HG03175 (cell line): Measurements from ENCODE around the gene SERP2.

Source experiments
- ATAC-seq: cut with Tn5 transposase; IDR thresholded peaks from one replicate; pipeline ENCODE4 v1.9.1; 2021; ENCODE audit warnings: mild to moderate bottlenecking, moderate library complexity; ENCODE audit not compliant: unreplicated experiment

SERP2 gene

DNA sequence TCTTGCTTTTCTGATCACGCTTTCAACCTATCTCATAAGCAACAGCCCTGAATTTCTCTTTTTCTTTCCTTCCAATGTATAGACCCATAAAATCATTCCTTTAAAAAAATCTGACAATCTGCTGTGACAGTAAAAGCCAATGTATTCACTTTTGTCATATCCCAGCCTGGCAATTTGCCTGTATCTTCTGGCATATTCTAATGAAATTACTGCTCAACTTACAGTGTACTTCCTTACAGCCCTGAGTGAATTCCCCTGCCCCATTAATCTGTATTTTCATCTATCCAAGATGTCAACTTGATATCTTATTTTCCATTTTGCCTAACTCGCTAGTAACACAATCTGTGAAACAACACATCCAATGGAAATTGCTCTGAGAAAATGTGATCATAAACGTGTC is 18.0 kb upstream of the SERP2 start:
- no peak for ATAC-seq

DNA sequence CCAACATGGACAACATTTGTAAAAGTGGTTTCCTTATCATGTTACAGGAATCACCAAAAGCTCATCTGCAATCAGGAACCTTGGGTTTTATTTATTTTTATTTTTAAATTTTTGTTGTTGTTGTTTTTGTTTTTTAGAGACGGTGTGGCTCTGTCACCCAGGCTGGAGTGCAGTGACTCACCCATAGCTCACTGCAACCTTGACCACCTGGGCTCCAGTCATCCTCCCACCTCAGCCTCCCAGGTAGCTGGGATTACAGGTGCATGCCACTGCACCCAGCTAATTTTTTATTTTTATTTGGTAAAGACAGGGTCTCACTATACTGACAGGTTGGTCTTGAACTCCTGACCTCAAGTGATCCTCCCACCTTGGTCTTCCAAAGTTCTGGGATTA is 13.6 kb upstream of the SERP2 start:
- no peak for ATAC-seq

DNA sequence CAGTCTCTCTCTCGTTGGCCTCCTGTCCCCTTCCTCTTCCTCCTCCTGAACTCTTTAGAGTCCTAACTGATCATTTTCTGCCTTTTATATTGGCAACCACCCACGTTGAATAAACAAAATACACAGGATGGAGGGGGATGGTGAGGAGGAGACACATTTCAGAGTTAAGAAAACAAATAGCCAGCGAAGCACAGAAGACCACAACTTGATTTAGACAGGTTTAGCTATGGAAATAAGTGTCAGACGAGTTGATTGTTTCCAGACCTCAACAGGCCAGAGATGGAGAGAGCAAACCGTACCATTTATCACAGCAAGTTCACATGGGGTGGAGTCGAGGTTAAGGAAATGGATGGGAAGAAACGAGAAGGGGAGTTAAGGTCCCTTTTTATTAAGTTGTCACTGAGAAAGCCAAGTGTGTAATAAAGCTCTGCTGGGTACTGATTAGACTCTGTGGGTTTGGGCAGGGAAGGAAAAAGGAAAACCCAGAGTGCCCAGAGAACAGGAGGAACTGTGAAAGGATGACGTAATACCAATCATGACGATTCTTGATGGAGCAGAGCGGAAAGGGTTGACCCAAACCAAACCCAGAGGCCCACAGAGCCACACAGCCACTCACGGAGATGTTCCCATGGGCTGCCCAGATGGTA is 11.1 kb upstream of the SERP2 start:
- no peak for ATAC-seq

DNA sequence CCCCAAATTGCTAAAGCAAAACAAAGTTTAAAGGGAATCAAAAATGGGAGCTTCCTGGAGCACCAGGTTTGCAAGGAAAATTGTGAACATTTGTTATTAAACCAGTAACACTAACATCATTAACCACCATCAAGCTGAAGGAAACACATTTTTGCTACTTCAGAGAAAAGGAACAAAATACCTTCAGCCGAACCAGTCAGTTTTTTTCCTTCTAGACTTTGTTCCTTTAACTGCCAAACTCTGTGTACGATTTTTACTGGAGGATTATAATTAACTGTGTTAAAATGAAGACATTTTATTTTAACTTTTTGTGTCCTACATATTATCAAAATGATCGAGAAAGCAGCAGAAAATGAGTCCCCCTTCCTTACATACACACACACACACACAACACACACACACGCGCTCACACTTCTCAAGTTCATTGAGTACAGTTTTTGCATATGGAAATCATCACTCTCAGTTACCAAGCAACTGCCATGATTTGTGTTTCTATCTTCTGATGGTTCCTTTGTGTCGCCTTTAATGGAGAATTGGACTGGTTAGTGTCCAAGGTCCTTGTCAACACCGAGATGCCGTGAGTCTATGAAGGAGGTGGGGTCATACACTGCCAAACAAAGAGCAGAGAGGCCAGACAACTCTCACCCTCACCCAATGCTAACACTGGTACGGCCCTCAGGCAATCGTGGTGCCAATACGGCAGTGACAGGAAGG is 9.8 kb upstream of the SERP2 start:
- ATAC-seq, result no peak

DNA sequence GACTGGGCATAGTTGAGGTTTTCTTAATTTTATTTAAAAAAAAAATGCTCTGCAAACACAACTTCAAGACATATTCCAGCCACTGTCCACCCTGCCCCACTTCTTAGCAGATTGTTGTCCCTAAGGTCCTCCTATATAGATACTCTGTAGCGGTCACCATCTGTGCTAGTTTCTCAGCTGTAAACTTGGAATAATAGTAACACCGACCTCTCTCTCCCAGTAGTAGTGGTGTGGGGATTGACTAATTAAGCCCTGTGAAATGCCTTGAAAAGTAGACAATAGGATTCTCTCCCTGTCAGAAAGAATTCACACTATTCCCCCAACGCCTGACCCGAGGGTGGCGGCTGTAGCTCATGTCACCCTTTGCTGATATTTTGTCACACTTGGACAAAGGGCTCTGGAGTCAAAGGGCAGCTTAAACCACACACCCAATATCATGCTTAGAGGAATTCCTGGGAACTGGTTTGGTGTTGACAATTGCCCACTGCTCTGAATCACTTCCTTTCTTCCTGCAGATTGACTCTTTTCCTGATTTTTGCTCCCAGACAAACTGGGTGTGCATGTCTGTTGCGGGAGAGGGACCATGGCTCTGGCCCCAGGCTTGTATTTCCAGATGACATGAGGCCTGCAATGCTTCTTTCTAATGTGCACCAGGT is 9.2 kb upstream of the SERP2 start:
- no peak for ATAC-seq

DNA sequence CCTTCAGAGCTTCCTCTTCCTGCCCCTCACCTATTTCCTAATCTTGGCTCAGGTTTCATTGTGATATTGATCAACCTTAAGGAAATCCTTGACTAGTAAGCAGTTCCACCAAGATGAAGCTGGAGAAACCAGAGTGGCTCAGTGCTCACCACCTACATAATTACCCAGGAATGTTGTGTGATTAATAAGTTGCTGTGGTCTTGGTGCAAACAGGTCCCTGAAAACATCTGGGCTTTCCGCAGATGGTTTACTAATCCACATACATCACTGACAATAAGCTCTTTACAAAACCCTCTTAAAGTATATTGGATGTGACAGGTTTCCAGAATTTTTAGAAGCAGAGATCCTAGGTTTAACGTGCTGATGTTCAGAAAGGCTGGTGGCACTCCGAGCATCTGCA is 8.6 kb upstream of the SERP2 start:
- no peak for ATAC-seq

DNA sequence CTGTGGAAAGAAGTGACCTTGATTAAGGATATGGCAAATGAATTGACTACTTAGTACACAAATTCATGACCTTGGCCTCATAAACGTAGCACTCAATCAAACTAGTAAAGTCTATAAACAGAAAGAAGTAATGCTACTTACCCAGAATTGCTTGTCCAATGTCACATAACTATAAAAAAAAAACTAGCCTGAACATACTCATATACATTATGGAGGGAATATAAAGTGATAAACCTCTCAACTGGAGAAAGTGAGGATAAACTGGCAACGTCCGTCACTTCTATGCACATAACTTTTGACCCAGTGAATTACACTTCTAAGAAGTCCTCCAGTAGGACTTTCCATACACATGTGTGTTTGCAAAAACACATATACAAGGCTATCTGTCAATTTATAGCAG is 7.7 kb upstream of the SERP2 start:
- no peak for ATAC-seq

DNA sequence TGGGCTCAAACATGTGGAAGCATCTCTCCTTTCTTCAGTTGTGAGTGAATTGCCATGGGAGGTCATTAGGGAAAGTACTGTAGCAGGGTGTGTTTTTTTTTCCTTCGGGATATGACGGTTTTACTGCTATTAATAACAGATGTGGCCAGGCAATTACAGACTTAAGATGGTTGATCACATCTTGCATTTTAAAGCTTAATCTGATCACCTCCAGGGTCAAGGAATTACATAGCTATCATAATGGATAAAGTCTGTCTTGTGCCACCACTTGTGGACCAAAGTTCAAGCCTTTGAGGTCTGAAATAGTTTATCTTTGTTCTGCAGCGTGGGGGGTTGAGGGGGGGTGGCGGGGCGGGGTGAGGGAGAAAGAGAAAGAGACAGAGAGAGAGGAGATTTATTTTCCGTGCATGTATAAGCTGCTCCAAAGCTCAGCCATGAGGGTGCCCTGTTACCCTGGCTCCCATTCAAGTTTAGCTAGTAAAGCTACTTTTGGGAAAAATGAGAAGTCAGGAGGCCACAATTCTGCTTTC is 5.5 kb upstream of the SERP2 start:
- ATAC-seq, result no peak

DNA sequence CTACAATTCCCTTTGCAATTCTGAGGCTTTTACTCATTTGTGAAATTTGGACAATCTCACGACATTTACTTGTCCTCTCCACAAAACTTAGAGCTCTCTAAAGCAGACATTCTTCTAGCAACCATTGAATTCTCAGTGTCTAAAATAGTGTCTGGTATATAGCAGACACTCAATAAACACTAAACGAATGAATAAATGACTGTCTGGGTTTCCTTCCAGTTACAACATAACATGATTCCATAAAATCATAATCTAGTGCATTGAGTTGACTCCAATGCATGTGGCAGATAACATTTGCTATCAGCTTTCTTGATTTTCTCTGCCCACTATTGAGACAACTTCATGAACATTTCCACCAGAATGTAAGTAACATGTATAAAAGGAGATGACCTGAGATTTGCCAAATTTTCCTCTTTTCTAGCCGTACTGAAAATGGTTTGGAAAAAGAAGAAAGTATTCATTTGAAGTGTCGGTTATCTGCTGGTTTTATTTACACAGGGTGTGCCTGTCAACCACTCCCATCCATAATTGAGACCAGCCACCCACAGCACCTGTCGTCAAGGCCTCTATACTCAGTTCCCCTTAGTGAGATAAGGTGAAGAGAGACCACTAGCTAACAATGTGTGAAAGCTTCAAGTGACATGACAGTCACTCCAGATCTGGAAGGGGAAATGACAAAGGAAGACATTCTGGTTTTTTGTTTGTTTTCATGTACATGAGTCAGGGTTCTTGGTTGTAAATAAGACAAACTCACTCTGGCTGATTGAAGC is 4.8 kb upstream of the SERP2 start:
- no peak for ATAC-seq

DNA sequence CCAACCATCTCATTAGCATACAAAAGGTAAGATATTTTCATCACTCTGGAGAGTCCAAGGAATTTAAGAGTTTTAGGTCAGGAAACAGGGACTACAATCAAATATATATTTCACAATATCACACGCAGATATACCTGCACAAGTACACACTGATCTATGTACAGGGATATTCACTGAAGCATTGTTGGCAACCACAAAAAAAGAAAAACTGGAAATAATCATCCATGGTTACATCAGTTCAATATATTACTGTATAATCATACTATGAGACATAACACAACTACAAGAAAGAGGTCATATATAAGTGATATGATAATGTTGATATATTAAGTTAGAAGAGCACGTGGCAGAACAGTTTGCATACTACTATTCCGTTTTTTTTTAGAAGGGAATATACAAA is 2.2 kb upstream of the SERP2 start:
- no peak for ATAC-seq

DNA sequence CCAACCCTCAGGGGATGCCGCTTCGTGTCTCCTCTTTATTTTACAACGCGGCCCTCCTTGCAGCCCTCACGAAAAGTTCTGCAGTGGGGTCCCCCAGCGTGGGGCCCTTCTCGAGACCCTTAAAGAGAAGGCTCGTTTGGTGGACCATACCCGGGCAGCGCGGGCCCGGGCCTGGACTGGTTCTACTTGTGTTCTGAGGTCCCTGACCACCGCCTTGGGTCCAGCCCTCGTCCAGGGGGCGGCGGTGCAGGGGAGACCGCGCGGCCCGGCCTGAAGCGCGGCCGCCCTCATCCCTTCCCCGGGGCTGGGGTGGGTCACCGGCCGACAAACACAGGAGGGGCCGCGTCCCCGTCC is 400 bp upstream of the SERP2 start:
- ATAC-seq, result no peak

DNA sequence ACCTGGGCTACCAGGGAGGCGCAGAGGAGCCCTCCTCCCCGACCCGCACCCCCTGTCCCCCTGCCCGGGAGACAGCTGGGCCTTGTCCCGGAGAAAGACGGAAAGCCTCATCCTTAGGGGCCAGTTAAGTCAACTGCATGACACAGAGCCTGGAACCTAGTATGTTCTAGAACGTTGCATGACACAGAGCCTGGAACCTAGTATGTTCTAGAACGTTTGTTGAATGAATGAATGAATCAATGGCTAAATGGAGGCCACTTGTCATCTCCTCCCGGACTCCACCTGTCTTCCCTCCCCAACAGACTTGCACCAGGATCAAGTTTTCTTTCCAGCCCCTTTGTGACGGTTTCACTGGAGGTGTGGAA is 706 bp downstream of the SERP2 start:
- ATAC-seq, result no peak

DNA sequence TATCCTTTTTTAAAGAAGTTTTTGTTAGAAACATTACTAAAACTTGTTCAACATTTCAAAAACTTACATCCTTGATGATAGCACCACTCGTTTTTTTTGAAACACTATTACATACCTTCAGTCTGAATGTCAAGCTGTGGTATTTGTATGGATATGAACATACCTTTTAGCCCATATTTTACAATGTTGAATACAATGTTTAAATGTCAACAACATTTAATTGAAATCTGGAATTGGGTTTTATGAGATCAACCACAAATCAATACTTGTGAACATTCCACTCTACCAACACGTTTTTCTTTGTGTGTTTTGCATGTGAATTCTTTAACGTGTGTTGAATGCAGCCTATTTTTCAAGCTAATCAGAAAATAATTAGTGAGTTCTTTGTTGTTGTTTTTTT is 4.7 kb downstream of the SERP2 start:
- ATAC-seq, result no peak

DNA sequence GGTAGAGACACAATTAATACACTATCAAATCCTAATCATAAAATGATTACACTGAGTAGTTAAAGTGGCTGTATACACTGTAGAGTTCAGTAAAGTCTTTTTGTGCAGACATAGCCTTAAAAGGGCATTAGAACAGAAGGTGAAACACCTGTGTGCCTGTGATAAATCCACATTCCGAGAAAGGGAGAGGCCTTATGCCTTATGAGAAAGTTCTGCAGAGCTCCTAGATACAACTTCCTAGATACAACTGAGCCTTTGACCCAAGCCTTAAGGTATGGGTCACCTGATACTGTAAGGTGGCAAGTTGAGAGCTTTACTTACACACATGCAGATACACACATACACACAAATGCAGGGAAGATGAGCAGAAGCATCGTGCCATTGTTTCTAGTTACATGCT is 6.3 kb downstream of the SERP2 start:
- no peak for ATAC-seq

DNA sequence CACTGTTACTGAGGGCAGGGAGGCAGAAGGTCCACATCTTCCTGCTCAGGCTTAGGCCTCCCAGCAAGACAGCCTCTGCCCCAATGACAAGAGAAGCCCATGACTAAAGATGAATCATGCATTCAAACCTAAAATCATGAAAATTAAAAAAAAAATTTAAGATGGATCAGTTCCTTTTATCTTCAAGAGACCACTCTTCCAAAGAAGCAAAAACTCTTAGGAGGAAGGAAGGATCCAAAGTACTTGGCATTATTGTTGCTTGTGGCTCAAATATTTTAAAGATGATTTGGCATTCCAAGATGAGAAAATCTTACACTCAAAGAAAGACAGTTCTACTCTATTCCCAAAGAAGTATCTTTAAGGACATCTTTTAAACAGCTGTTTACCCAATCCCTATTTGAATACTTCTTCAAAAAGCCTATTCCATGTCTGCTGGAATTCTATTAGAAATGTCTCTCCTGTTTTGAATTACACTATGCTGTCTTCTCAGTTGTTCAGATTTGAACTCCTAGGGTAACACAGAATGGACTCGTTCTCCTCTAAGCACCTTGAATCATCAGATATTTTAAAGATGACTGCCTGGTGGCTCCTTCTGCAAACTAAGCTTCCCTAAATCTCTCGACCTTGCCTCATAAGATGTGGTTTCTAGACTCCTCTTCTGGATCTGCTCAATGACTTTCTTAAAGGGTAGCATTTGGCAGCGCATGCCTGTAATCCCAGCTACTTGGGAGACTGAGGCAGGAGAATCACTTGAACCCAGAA is 7.0 kb downstream of the SERP2 start:
- ATAC-seq, result no peak

DNA sequence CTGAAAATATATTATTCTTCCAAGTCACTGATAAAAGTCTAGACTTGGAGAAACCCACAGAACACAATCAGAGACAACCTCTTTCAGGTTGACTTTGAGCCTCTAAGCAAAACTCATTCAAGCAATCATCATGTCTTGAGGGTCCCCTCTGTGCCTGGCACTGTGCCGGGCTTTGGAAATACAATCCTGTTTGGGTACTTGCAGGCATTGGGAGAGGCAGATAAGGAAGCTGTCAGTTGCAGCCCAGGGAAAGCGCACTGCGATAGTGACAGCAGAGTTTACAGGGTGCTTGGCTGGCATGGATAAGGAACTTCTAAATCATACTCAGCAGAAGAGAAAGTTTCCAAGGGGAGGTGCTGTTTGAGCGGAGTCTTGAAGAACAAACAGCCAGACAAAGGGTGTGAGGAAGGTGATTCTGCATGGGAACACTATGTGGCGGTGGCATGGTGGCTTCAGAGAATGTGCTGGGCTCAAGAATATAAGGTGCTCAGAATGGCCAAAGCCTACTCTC is 9.1 kb downstream of the SERP2 start:
- ATAC-seq, result no peak

DNA sequence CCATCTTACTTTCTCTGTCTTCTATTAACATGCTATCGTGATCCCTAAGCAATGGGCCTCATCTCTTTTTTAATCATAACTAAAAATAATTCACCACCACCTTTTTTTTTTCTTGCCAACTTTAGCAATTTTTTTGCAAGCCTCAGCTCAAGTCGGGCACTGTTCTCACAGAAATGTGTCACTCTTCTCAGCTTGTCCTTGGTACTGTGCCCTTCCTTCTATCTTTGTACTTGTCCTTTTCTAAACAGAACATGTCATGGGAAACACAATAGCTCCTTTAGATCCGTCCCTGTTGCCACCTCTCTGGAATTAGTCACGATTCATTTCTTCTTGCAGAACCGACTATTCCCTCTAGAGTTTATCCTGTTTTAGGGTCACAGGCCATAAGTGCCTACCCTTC is 10.3 kb downstream of the SERP2 start:
- no peak for ATAC-seq

DNA sequence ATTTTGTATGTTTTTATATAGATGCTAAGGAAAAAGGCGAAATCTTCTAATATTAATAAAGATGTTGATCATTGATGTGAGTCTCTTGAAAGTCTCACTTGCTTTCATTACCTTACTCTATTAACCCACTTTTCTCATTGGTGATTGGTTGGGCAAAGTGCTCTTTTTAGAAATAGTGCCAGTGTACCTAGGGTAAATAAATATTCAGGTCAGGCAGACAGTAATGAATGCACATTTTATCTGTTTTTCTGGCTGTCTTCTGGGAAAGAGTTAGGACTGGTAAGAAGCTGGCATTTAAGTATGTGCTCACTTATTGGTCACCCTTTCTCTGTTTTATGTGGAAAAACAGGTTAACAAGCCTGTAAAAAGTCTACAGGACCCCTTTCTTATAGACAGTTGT is 11.2 kb downstream of the SERP2 start:
- ATAC-seq, result no peak

DNA sequence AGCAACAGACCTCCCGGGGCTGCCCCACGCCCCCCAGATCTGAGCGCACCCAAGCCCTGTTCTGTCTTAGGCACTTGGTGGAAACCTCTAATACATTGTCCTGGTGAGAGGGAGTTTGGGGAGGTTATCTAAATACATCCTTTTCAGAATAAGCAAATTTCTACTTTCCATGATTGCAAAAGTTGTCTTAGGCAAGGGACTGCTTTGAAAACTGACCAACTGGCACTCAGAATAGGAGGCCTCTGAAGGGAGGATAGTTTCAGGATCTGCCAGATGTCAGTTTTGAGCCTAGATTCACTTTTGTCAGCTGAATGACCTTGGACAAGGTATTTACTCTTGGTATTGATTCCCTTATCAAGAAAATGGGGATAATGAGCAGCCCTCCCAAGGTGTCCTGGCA is 11.8 kb downstream of the SERP2 start:
- no peak for ATAC-seq

DNA sequence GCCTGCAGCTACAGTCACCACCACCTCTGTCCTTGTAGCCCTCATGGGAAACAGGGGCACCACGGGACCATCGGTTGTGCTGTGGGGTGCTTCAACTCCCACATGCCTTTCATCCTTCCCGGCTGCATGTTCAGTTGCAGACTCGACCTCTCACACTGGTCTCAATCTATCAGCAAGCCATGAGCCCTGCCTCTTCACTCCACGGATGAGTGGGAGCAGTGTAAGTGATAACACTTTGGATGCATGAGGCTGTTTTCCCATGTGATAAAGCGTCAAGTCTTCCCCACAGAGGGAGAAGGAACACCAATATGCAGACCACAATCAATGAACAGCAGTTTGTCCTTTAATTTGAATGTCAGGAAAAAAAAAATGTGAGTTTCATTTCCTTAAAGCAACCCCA is 12.2 kb downstream of the SERP2 start:
- ATAC-seq, result no peak
